NCI-H1105 treated with DMSO at 0.1 percent for 48 hours (cell line): ENCODE data around the gene POLR2A.
"Not testable (repeated sequence)": the region's sequence is repeated elsewhere in the genome, so short reads cannot be mapped to it uniquely, and the experiment has no call there.

Experiments
- DNase-seq: peaks from one replicate; lab custom pipeline; 2025; lab: John Stamatoyannopoulos, UW

POLR2A gene

GRCh38 chr17:7479213-7480088 lies 4.7 kb upstream of the POLR2A start, which contains the start of gene ZBTB4:
TSS of gene ZBTB4 (minus strand) at chr17:7479631. CDS start at chr17:7466801, 12,830 bp downstream.
- peak; percentile 39 for DNase-seq

- no peak for DNase-seq
These were observed 4.1 kb upstream of the POLR2A start for GRCh38 chr17:7480089-7480384.

GRCh38 chr17:7481275-7481674 lies 2.9 kb upstream of the POLR2A start, which contains the start of gene SLC35G6:
TSS of gene SLC35G6 (plus strand) at chr17:7481446. CDS start at chr17:7481517, 71 bp downstream.
- DNase-seq: not testable (repeated sequence)

GRCh38 chr17:7481842-7482741 lies 2.1 kb upstream of the POLR2A start:
- DNase-seq: not testable (repeated sequence)

- not testable (repeated sequence) for DNase-seq
These were observed 1.5 kb upstream of the POLR2A start for GRCh38 chr17:7482742-7483088.

- DNase-seq: peak; percentile 96
These were observed 705 bp upstream of the POLR2A start for GRCh38 chr17:7483255-7484066.

- DNase-seq: peak; percentile 51
These were observed 782 bp downstream of the POLR2A start for GRCh38 chr17:7484919-7485377.

- no peak for DNase-seq
These were observed 2.0 kb downstream of the POLR2A start for GRCh38 chr17:7486181-7486580.

GRCh38 chr17:7490144-7490543 lies 6.0 kb downstream of the POLR2A start:
- no peak for DNase-seq

- no peak for DNase-seq
These were observed 7.4 kb downstream of the POLR2A start for GRCh38 chr17:7491583-7491982.

GRCh38 chr17:7493941-7494340 lies 9.8 kb downstream of the POLR2A start:
- no peak for DNase-seq

GRCh38 chr17:7495906-7496434 lies 11.8 kb downstream of the POLR2A start:
- no peak for DNase-seq

GRCh38 chr17:7496470-7497183 lies 12.5 kb downstream of the POLR2A start:
- no peak for DNase-seq

- DNase-seq: no peak
These were observed 13.1 kb downstream of the POLR2A start for GRCh38 chr17:7497228-7497627.

- DNase-seq: no peak
These were observed 13.5 kb downstream of the POLR2A start for GRCh38 chr17:7497636-7498035.

- DNase-seq: no peak
These were observed 15.0 kb downstream of the POLR2A start for GRCh38 chr17:7499161-7499560.

GRCh38 chr17:7501729-7502128 lies 17.6 kb downstream of the POLR2A start:
- DNase-seq: no peak

- no peak for DNase-seq
These were observed 18.1 kb downstream of the POLR2A start for GRCh38 chr17:7502171-7502847.

GRCh38 chr17:7502987-7503386 lies 18.8 kb downstream of the POLR2A start:
- DNase-seq: no peak

GRCh38 chr17:7503521-7503920 lies 19.4 kb downstream of the POLR2A start:
- no peak for DNase-seq
